GM12891 (cell line): ENCODE measurements around the gene REPIN1.

Source experiments
- POLR2A ChIP-seq: IDR thresholded peaks from 2 replicates; pipeline ENCODE4 v1.6.1; 2011; ENCODE audit warnings: low read depth, low read length, control low read depth
- TAF1 ChIP-seq: IDR thresholded peaks from 2 replicates; pipeline ENCODE4 v1.6.1; 2011; ENCODE audit warnings: low read depth, low read length, control low read depth

DNA sequence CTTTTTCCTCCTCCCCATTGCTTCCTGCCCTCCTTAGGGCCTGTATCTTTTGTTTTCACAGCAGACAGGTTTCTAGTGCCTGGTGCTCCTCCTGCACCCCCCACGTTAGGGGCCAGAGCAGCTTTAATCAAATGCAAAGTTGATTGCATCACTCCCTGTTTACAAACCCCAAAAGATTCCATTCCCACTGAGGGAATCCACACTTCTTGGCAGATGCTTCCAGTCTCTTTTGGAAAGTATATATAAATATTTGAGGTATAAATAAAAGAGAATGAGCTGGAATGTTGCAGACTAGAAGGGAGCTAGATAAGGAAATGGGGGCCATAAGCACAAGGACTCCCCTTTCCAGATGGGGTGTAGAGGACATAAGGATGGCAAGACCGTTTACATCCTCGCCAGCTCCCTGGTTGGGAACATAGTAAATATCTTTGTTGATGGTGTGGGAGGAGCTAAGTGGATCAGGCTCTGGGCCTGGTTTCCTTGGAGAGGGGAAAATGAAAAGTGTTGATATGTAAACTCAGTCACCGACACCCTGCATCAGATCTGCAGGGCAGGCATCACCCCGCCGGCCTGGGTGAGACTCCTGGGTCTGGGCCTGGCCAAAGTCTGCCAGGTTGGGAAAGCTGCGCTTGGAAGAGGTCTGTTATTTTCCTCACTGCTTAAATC is 33.4 kb upstream of the REPIN1 start:
- TF ChIP-seq TAF1 (no peak), POLR2A (no peak)
